IPS-NIHi7 (cell line): ENCODE data around the gene ZNF862.
A peak's percentile ranks its signal among the peaks of the same experiment; 100 is the strongest.

Source experiments
- DNase-seq: peaks from one replicate; pipeline ENCODE4 v3.0.0; 2012; ENCODE audit warnings: mixed read lengths; ENCODE audit errors: extremely low spot score

ZNF862 gene

GRCh38 chr7:149866139-149866778, 28.1 kb downstream of the ZNF862 start:
- no peak for DNase-seq

- DNase-seq = no peak
Measured at GRCh38 chr7:149866779-149867447, 28.7 kb downstream of the ZNF862 start.

GRCh38 chr7:149867762-149868622, 29.8 kb downstream of the ZNF862 start:
- no peak for DNase-seq

- DNase-seq = no peak
Measured at GRCh38 chr7:149868623-149869290, 30.6 kb downstream of the ZNF862 start.

GRCh38 chr7:149869291-149869650, 31.1 kb downstream of the ZNF862 start:
- DNase-seq = no peak

GRCh38 chr7:149869867-149870266, 31.7 kb downstream of the ZNF862 start:
- no peak for DNase-seq

- DNase-seq = no peak
Measured at GRCh38 chr7:149870274-149870673, 32.1 kb downstream of the ZNF862 start.

GRCh38 chr7:149870701-149871483, 32.7 kb downstream of the ZNF862 start:
- DNase-seq = no peak

GRCh38 chr7:149871576-149871975, 33.4 kb downstream of the ZNF862 start:
- DNase-seq = no peak

GRCh38 chr7:149872419-149873073, 34.4 kb downstream of the ZNF862 start:
- peak; percentile 76 for DNase-seq

- peak; percentile 99 for DNase-seq
Measured at GRCh38 chr7:149873074-149873969, 35.1 kb downstream of the ZNF862 start, which contains the start of gene ATP6V0E2. Gene ATP6V0E2, plus strand, starts transcription at chr7:149873969. Its CDS starts 97 bp downstream, at chr7:149874066.

GRCh38 chr7:149873970-149874643, 35.9 kb downstream of the ZNF862 start:
- no peak for DNase-seq

- DNase-seq = no peak
Measured at GRCh38 chr7:149874644-149875028, 36.5 kb downstream of the ZNF862 start.

- DNase-seq = no peak
Measured at GRCh38 chr7:149875396-149875795, 37.2 kb downstream of the ZNF862 start.

- DNase-seq = no peak
Measured at GRCh38 chr7:149877890-149878522, 39.8 kb downstream of the ZNF862 start.

GRCh38 chr7:149878523-149878921, 40.3 kb downstream of the ZNF862 start:
- DNase-seq = no peak

GRCh38 chr7:149879271-149879743, 41.1 kb downstream of the ZNF862 start:
- DNase-seq = no peak
